ENCODE data around the gene METTL2B.

GRCh38 chr7:128450913-128451312, 25.6 kb upstream of the METTL2B start:
- TF ChIP-seq CTCF (IDR thresholded peaks at IDR 0.05), result no peak
- no peak for TF ChIP-seq POLR2A (IDR thresholded peaks at IDR 0.05)
- no peak for TF ChIP-seq EP300 (IDR thresholded peaks at IDR 0.05)

Data from ovary (tissue), 3 donors.